Esophagus squamous epithelium (tissue), 5 donors: ENCODE results near the gene ZNF57. TPM values are rescaled to one million over a fixed set of nuclear protein-coding genes. Genes with fewer than 3 reads are reported as not detected.

Experiments
- DNase-seq: peaks from one replicate; lab custom pipeline; 2025; lab: John Stamatoyannopoulos, UW
- H3K27ac ChIP-seq, 4 donors: fragments of 200-600 bp; sonication (generic); one replicate each; pipeline ENCODE4 v1.5.1; 2016 to 2019; ENCODE audit warnings: mild to moderate bottlenecking in 1 of 4
- H3K27me3 ChIP-seq, 4 donors: fragments of 200-600 bp; sonication (generic); 1 replicate in 3 of 4; 2 replicates in 1 of 4; pipeline versions ENCODE4 v1.5.1 to v1.6.0; 2017 to 2021; ENCODE audit warnings: antibody characterized with exemption in 1 of 4
- H3K36me3 ChIP-seq, 3 donors: fragments of 200-600 bp; sonication (generic); one replicate each; pipeline ENCODE4 v1.5.1; 2016 to 2019
- H3K4me1 ChIP-seq, 3 donors: fragments of 200-600 bp; sonication (generic); one replicate each; pipeline ENCODE4 v1.5.1; 2017 to 2019
- H3K4me3 ChIP-seq, 4 donors: fragments of 200-600 bp; sonication (generic); 1 replicate in 3 of 4; 2 replicates in 1 of 4; pipeline ENCODE4 v1.5.1; 2016 to 2019; ENCODE audit warnings: mild to moderate bottlenecking in 2 of 4, moderate library complexity in 1 of 4
- H3K9me3 ChIP-seq, 3 donors: fragments of 200-600 bp; sonication (generic); one replicate each; pipeline ENCODE4 v1.5.1; 2016 to 2019
- POLR2A ChIP-seq, 4 donors: fragments of 450-650 bp; IDR thresholded peaks; one replicate each; pipeline ENCODE4 v1.6.1; 2017; ENCODE audit warnings: antibody characterized with exemption in 4 of 4, mild to moderate bottlenecking in 4 of 4, moderate library complexity in 3 of 4
- WGBS, 2 donors: methylation state at CpG; one replicate each; pipeline ENCODE4 v1.1.5; 2018; 5-methylcytosine and 5-hydroxymethylcytosine counted together
- intact Hi-C: fragments of 100-400 bp; cut with DNase I; formaldehyde crosslinking; loops from one replicate; pipeline ENCODE4 v1.15.0; 2022
- total RNA-seq, 4 donors: library from RNA; depleted of rRNA; stranded (reverse); fragments of >200 nt; gene quantifications; one replicate each; pipeline ENCODE4 v1.1.0, GENCODE V29; 2016
- TF ChIP-seq, protein P1 (sequence below), 6 experiments: fragments of 450-650 bp in 4 of 6; fragments of 200-600 bp in 2 of 6; sonication (generic) in 2 of 6; IDR thresholded peaks; one replicate each; pipeline ENCODE4 v1.5.1; 2016 to 2019; ENCODE audit warnings: antibody characterized with exemption in 6 of 6, mild to moderate bottlenecking in 4 of 6, moderate library complexity in 4 of 6
- donor health status: DM: yes; HTN: yes; CAD: no.

The ZNF57 gene
- total RNA-seq, 4 donors from 2014 or later = 7.2 to 13.7 (median 9.8) TPM

DNA sequence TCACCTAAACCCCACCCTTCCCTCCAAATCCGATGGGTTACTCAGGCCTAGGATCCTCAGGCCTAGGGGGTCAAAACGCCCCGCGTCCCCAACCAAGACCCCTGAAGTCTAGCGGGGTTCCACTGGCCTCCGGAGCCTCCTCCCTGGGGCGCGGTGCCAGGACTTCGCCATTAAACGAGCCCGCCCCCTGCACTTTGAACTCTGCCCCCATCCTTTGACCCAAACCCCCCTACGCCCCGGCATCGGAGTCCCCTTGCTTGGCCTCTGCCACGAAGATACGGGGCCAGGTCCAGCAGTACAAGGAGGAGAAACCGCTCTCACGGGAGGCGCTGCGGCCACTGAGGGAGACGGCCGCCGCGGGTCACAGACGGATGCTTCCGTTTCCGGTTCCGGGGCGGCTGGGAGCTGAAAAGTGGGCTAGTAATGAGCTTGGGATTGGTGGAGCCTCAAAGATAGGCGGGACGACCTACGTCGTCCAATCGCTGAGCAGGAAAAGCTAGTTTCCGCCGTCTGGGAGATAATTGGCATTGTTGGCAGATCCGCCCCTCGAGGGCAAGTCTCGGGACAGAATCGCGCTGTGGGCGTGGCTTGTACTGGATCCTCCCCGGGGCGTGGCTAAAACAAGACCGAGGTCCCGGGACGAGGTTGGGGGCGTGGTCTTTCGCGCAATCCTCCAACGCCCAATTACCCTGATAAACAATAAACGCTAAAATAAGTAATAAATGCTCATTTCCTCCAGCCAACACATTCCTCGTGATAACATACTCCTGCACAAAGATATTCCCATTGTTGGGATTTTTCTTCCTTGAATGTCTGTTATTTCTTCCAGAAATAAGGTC lies 49.8 kb downstream of the ZNF57 start:
- intact Hi-C loops = no loop called here
- peaks cover 9 to 58% (median 15%) of the 10 kb centered on the region in 3 donors for H3K4me1 ChIP-seq
- TF ChIP-seq, protein P1, sequence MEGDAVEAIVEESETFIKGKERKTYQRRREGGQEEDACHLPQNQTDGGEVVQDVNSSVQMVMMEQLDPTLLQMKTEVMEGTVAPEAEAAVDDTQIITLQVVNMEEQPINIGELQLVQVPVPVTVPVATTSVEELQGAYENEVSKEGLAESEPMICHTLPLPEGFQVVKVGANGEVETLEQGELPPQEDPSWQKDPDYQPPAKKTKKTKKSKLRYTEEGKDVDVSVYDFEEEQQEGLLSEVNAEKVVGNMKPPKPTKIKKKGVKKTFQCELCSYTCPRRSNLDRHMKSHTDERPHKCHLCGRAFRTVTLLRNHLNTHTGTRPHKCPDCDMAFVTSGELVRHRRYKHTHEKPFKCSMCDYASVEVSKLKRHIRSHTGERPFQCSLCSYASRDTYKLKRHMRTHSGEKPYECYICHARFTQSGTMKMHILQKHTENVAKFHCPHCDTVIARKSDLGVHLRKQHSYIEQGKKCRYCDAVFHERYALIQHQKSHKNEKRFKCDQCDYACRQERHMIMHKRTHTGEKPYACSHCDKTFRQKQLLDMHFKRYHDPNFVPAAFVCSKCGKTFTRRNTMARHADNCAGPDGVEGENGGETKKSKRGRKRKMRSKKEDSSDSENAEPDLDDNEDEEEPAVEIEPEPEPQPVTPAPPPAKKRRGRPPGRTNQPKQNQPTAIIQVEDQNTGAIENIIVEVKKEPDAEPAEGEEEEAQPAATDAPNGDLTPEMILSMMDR (IDR thresholded peaks at IDR 0.05) = no peak
- peak in 3 of 4 donors; percentile 64 to 88 (median 85) for TF ChIP-seq POLR2A (IDR thresholded peaks at IDR 0.05)
- 0 to 1% methylated on average over 38 to 45 of the region's 53 CpGs for WGBS, 2 donors
- peak; percentile 96 for DNase-seq
- H3K27me3 ChIP-seq = no peaks in the 10 kb centered on the region
- H3K36me3 ChIP-seq = no peaks in the 10 kb centered on the region
- H3K27ac ChIP-seq = peak overlapping the region; percentile 96 to 99 (median 98)
- peak overlapping the region; percentile 66 to 92 (median 84) for H3K4me3 ChIP-seq
- no peaks in the 10 kb centered on the region for H3K9me3 ChIP-seq

DNA sequence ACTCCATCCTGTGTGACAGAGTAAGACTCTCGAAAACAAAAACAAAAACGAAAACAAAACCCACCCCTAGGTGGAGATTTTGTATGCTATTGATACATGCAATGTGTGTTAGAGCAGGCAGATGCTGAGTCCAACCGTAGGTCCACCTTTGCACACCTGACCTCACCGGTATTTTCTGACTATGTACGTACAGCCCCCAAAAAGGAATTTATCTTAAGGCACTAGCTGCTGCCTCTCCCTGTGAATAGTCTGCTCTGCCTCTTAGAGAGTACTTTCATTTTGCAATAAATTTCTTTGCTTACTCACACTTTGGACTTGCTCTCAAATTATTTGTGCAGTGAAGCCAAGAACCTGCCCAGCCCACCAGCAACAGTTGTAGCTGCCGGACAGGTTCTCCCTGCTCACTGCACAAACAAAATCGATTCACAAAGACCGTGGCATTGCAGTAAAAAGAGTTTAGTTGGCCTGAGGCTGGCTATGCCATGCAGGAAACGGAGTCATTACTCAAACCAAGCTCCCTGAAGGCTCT lies 52.3 kb downstream of the ZNF57 start:
- Histone ChIP-seq H3K27me3 (no peaks in the 10 kb centered on the region), H3K4me3 (peak overlapping the region; percentile 13 to 52 (median 36)), H3K9me3 (no peaks in the 10 kb centered on the region), H3K27ac (peak overlapping the region; percentile 77 to 89 (median 84)), H3K36me3 (no peaks in the 10 kb centered on the region), H3K4me1 (peaks cover 9 to 52% (median 10%) of the 10 kb centered on the region in 3 donors)
- 27 to 31% methylated on average over 8 to 9 of the region's 9 CpGs for WGBS, 2 donors
- TF ChIP-seq POLR2A (IDR thresholded peaks at IDR 0.05) = no peak
- TF ChIP-seq, protein P1 (IDR thresholded peaks at IDR 0.05) = peak in 4 of 6 experiments; percentile 16 to 36 (median 22)
- no peak for DNase-seq
- intact Hi-C loops = no loop called here

DNA sequence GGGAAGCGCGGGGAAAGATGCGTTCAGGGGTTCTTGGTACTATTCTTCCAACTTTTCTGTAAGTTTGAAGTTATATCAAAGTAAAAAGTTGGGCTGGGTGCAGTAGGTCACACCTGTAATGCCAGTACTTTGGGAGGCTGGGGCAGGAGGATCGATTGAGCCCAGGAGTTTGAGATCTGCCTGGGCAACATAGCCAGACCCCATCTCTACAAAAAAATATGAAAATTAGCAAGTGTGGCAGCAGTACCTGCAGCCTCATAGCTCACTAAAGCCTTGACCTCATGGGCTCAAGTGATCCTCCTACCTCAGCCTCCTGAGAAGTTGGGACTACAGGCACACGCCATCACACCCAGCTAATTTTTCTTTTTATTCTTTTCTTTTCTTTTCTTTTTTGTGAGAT lies 56.4 kb downstream of the ZNF57 start:
- intact Hi-C loops = no loop called here
- Histone ChIP-seq H3K36me3 (no peaks in the 10 kb centered on the region), H3K4me3 (no peak overlapping the region), H3K27me3 (no peaks in the 10 kb centered on the region), H3K4me1 (peaks cover 0 to 36% (median 0%) of the 10 kb centered on the region in 3 donors), H3K9me3 (no peaks in the 10 kb centered on the region), H3K27ac (no peak overlapping the region)
- no peak for DNase-seq
- TF ChIP-seq POLR2A (IDR thresholded peaks at IDR 0.05) = no peak
- TF ChIP-seq, protein P1 (IDR thresholded peaks at IDR 0.05) = no peak
- WGBS, 2 donors = 83 to 89% methylated on average over 5 of the region's 5 CpGs

DNA sequence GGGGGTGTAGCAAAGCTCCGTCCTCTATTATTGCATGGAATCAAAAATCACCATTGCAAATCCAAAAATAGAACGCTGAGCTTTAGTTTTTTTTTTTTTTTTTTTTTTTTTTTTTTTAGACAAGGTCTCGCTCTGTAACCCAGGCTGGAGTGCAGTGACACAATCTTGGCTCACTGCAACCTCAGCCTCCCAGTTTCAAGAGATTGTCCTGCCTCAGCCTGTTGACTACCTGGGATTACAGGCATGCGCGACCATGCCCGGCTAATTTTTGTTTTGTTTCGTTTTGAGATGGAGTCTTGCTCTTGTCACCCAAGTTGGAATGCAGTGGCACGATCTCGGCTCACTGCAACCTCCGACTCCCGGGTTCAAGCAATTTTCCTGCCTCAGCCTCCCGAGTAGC lies 59.4 kb downstream of the ZNF57 start:
- H3K27me3 ChIP-seq = no peaks in the 10 kb centered on the region
- no peak for TF ChIP-seq POLR2A (IDR thresholded peaks at IDR 0.05)
- TF ChIP-seq, protein P1 (IDR thresholded peaks at IDR 0.05) = no peak
- no peaks in the 10 kb centered on the region for H3K9me3 ChIP-seq
- H3K36me3 ChIP-seq = no peaks in the 10 kb centered on the region
- intact Hi-C loops = loop anchor here (5.0 to 10.0 kb wide), 2 partner anchors 115 to 142 kb away; no protein-coding TSS in a partner anchor
- DNase-seq = no peak
- 38 to 48% methylated on average over 9 to 12 of the region's 12 CpGs for WGBS, 2 donors
- H3K4me3 ChIP-seq = no peak overlapping the region
- peaks cover 0 to 14% (median 0%) of the 10 kb centered on the region in 3 donors for H3K4me1 ChIP-seq
- no peak overlapping the region for H3K27ac ChIP-seq
